HG03558 (cell line): Measurements from ENCODE around the gene LCA5L.
A peak's percentile ranks its signal among the peaks of the same experiment; 100 is the strongest.

Source experiments
- ATAC-seq: cut with Tn5 transposase; IDR thresholded peaks from one replicate; pipeline ENCODE4 v1.9.1; 2021; ENCODE audit warnings: moderate number of reproducible peaks; ENCODE audit not compliant: unreplicated experiment; ENCODE audit errors: extremely low read depth

LCA5L gene

GRCh38 chr21:39445321-39446269 is at the start of gene LCA5L:
TSS of gene LCA5L (minus strand) at chr21:39445778. CDS start at chr21:39428493, 17,285 bp downstream.
- peak; percentile 48 for ATAC-seq

- no peak for ATAC-seq
Observed at GRCh38 chr21:39489380-39489924, 43.9 kb upstream of the LCA5L start.

- ATAC-seq: no peak
Observed at GRCh38 chr21:39484711-39485276, 39.2 kb upstream of the LCA5L start.

- ATAC-seq: no peak
Observed at GRCh38 chr21:39483917-39484316, 38.3 kb upstream of the LCA5L start.

GRCh38 chr21:39481886-39482285 is 36.3 kb upstream of the LCA5L start:
- no peak for ATAC-seq

GRCh38 chr21:39480271-39480670 is 34.7 kb upstream of the LCA5L start:
- ATAC-seq: no peak

- no peak for ATAC-seq
Observed at GRCh38 chr21:39479814-39480182, 34.2 kb upstream of the LCA5L start.

GRCh38 chr21:39479164-39479813 is 33.7 kb upstream of the LCA5L start:
- ATAC-seq: no peak

GRCh38 chr21:39474611-39475010 is 29.0 kb upstream of the LCA5L start:
- no peak for ATAC-seq

GRCh38 chr21:39472786-39473185 is 27.2 kb upstream of the LCA5L start:
- ATAC-seq: no peak

- no peak for ATAC-seq
Observed at GRCh38 chr21:39471598-39471997, 26.0 kb upstream of the LCA5L start.

- ATAC-seq: no peak
Observed at GRCh38 chr21:39468559-39468958, 23.0 kb upstream of the LCA5L start.

- no peak for ATAC-seq
Observed at GRCh38 chr21:39467746-39468145, 22.2 kb upstream of the LCA5L start.

GRCh38 chr21:39466584-39466983 is 21.0 kb upstream of the LCA5L start:
- ATAC-seq: no peak

GRCh38 chr21:39463308-39463707 is 17.7 kb upstream of the LCA5L start:
- no peak for ATAC-seq

- ATAC-seq: no peak
Observed at GRCh38 chr21:39461419-39461818, 15.8 kb upstream of the LCA5L start.

- ATAC-seq: no peak
Observed at GRCh38 chr21:39456665-39457064, 11.1 kb upstream of the LCA5L start.

- ATAC-seq: no peak
Observed at GRCh38 chr21:39454949-39455668, 9.5 kb upstream of the LCA5L start.

- ATAC-seq: no peak
Observed at GRCh38 chr21:39453571-39454179, 8.1 kb upstream of the LCA5L start.

- no peak for ATAC-seq
Observed at GRCh38 chr21:39452970-39453342, 7.4 kb upstream of the LCA5L start.
